Mucosa of rectum (tissue), 2 donors: ENCODE results near the gene MFGE8.
A peak's percentile ranks its signal among the peaks of the same experiment; 100 is the strongest.

Source experiments
- H3K27ac ChIP-seq, 2 donors: one replicate each; pipeline ENCODE4 v1.7.0; 2013; ENCODE audit warnings: inconsistent platforms in 2 of 2, low read depth in 2 of 2, low read length in 2 of 2
- H3K27me3 ChIP-seq, 2 donors: one replicate each; pipeline ENCODE4 v1.7.0; 2013; ENCODE audit warnings: low read length in 2 of 2; ENCODE audit not compliant: control insufficient read depth in 2 of 2, insufficient read depth in 2 of 2
- H3K36me3 ChIP-seq, 2 donors: one replicate each; pipeline ENCODE4 v1.7.0; 2013; ENCODE audit warnings: low read length in 2 of 2; ENCODE audit not compliant: control insufficient read depth in 2 of 2, insufficient read depth in 2 of 2
- H3K4me1 ChIP-seq, 2 donors: one replicate each; pipeline ENCODE4 v1.7.0; 2013; ENCODE audit warnings: low read length in 2 of 2, mild to moderate bottlenecking in 1 of 2; ENCODE audit not compliant: control insufficient read depth in 2 of 2, insufficient read depth in 2 of 2
- H3K4me3 ChIP-seq, 2 donors: one replicate each; pipeline ENCODE4 v1.7.0; 2013; ENCODE audit warnings: low read length in 2 of 2
- H3K9ac ChIP-seq, 2 donors: one replicate each; pipeline ENCODE4 v1.7.0; 2013; ENCODE audit warnings: low read length in 2 of 2, low read depth in 1 of 2, mild to moderate bottlenecking in 1 of 2
- H3K9me3 ChIP-seq, 2 donors: one replicate each; pipeline ENCODE4 v1.7.0; 2013; ENCODE audit warnings: low read length in 2 of 2; ENCODE audit not compliant: control insufficient read depth in 2 of 2
- donor health status: healthy.
- donor health status: Normal muscosa, but diverticular disease.

Gene MFGE8

GRCh38 chr15:88918738-88919137 lies 5.6 kb upstream of the MFGE8 start:
- Histone ChIP-seq H3K4me1 (no peaks in the 10 kb centered on the region), H3K27ac (no peak overlapping the region), H3K4me3 (no peak overlapping the region), H3K9me3 (no peaks in the 10 kb centered on the region), H3K9ac (no peak overlapping the region), H3K27me3 (peaks cover 0 to 3% of the 10 kb centered on the region in 2 donors), H3K36me3 (no peaks in the 10 kb centered on the region)

DNA sequence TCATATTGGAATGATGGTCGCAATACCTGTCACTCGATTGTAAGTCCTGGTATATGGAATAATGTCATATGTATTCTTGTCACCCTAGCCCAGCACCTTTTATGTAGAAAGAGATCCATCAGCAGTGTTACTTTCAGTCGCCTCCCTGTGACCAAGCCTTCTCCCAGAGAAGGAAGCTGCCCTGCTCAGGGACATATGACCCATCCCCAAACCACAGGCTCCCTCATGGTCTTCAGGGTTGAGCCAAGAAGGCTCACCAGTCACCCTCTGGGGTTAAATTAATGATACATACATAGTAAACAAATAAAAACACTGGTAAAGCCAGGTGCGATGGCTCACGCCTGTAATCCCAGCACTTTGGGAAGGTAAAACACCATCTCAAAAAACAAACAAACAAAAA lies 4.6 kb upstream of the MFGE8 start:
- no peak overlapping the region for H3K27ac ChIP-seq
- H3K9me3 ChIP-seq: no peaks in the 10 kb centered on the region
- H3K27me3 ChIP-seq: peaks cover 0 to 3% of the 10 kb centered on the region in 2 donors
- H3K4me3 ChIP-seq: no peak overlapping the region
- H3K36me3 ChIP-seq: no peaks in the 10 kb centered on the region
- no peak overlapping the region for H3K9ac ChIP-seq
- peaks cover 0 to 2% of the 10 kb centered on the region in 2 donors for H3K4me1 ChIP-seq

DNA sequence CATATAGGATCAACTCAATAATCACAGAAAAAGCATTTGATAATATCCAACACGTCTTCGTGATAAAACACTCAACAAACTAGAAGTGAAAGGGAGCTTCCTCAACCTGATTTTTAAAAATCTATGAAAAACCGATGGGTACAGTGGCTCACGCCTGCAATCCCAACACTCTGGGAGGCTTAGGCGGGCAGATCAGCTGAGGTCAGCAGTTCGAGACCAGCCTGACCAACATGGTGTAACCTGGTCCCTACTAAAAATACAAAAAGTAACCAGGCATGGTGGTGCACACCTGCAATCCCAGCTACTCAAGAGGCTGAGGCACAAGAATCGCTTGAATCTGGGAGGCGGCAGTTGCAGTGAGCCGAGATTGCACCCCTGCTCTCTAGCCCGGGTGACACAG lies 2.2 kb upstream of the MFGE8 start:
- H3K9me3 ChIP-seq: no peaks in the 10 kb centered on the region
- peaks cover 0 to 5% of the 10 kb centered on the region in 2 donors for H3K4me1 ChIP-seq
- peaks cover 0 to 5% of the 10 kb centered on the region in 2 donors for H3K27me3 ChIP-seq
- H3K36me3 ChIP-seq: no peaks in the 10 kb centered on the region
- no peak overlapping the region for H3K27ac ChIP-seq
- no peak overlapping the region for H3K4me3 ChIP-seq
- no peak overlapping the region for H3K9ac ChIP-seq

DNA sequence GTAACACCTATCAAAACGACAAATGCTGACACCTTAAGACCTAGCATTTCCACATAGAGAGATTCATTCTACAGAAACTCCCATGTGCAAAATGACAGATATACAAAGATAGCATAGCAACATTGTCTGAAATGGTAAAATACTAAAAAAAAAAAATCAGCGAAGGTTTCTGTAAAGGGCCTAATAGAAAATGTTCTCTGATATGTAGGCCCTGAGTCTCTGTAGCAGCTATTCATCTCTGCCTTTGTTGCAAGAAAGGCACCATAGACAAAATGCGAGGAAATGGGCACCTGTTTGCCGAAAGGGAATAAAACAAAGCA lies 631 bp upstream of the MFGE8 start:
- Histone ChIP-seq H3K4me3 (peak overlapping the region; percentile 69 to 70), H3K27me3 (peaks cover 0 to 2% of the 10 kb centered on the region in 2 donors), H3K27ac (no peak overlapping the region), H3K36me3 (no peaks in the 10 kb centered on the region), H3K9me3 (no peaks in the 10 kb centered on the region), H3K4me1 (peaks cover 0 to 5% of the 10 kb centered on the region in 2 donors), H3K9ac (no peak overlapping the region)

DNA sequence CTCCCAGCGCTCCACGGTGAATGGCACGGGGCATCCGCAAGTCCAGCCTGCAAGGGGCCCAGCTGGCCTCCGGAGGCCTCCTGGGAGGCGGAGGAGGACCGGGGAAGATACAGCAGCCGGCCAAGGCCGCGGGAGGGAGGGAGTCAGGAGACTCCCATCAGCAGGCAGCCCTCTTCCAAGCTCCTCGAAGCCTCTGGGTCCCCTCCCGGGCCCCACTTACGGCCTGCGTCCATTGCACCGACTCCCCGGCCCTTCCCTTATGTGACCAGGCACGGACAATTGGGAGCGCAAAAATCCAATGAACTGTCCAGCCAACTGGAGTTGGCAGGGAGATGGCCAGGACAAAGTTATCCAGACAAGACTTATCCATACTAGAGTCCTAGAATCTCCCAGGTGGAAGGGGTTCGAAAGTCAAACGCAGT lies 668 bp downstream of the MFGE8 start:
- Histone ChIP-seq H3K9me3 (no peaks in the 10 kb centered on the region), H3K27me3 (peaks cover 0 to 2% of the 10 kb centered on the region in 2 donors), H3K4me1 (peaks cover 0 to 5% of the 10 kb centered on the region in 2 donors), H3K9ac (peak overlapping the region; percentile 44 to 71), H3K36me3 (no peaks in the 10 kb centered on the region), H3K27ac (peak overlapping the region; percentile 52 to 55), H3K4me3 (peak overlapping the region; percentile 69 to 70)

- Histone ChIP-seq H3K27me3 (peaks cover 0 to 2% of the 10 kb centered on the region in 2 donors), H3K9ac (no peak overlapping the region), H3K4me3 (peak overlapping the region in 1 of 2 donors; percentile 70), H3K36me3 (no peaks in the 10 kb centered on the region), H3K4me1 (peaks cover 0 to 5% of the 10 kb centered on the region in 2 donors), H3K9me3 (no peaks in the 10 kb centered on the region), H3K27ac (no peak overlapping the region)
Measured at GRCh38 chr15:88911766-88912118, 1.4 kb downstream of the MFGE8 start.

GRCh38 chr15:88909956-88910831 lies 3.0 kb downstream of the MFGE8 start:
- no peak overlapping the region for H3K4me3 ChIP-seq
- no peaks in the 10 kb centered on the region for H3K36me3 ChIP-seq
- peaks cover 0 to 2% of the 10 kb centered on the region in 2 donors for H3K27me3 ChIP-seq
- peaks cover 2 to 5% of the 10 kb centered on the region in 2 donors for H3K4me1 ChIP-seq
- no peaks in the 10 kb centered on the region for H3K9me3 ChIP-seq
- no peak overlapping the region for H3K27ac ChIP-seq
- no peak overlapping the region for H3K9ac ChIP-seq

- no peak overlapping the region for H3K27ac ChIP-seq
- H3K4me1 ChIP-seq: peaks cover 8% of the 10 kb centered on the region in 2 donors
- no peaks in the 10 kb centered on the region for H3K36me3 ChIP-seq
Measured at GRCh38 chr15:88908697-88909621, 4.2 kb downstream of the MFGE8 start.

GRCh38 chr15:88908123-88908522 lies 5.1 kb downstream of the MFGE8 start:
- Histone ChIP-seq H3K4me1 (peaks cover 8% of the 10 kb centered on the region in 2 donors), H3K9ac (no peak overlapping the region), H3K27me3 (peaks cover 0 to 2% of the 10 kb centered on the region in 2 donors), H3K27ac (no peak overlapping the region), H3K36me3 (no peaks in the 10 kb centered on the region), H3K9me3 (no peaks in the 10 kb centered on the region), H3K4me3 (no peak overlapping the region)

More at GRCh38 chr15:88908697-88909621, 4.2 kb downstream of the MFGE8 start:
- no peak overlapping the region for H3K9ac ChIP-seq
- no peaks in the 10 kb centered on the region for H3K9me3 ChIP-seq
- no peak overlapping the region for H3K4me3 ChIP-seq
- H3K27me3 ChIP-seq: peaks cover 0 to 2% of the 10 kb centered on the region in 2 donors

- H3K27ac ChIP-seq: no peak overlapping the region
- H3K4me1 ChIP-seq: peaks cover 4 to 8% of the 10 kb centered on the region in 2 donors
- H3K36me3 ChIP-seq: no peaks in the 10 kb centered on the region
- H3K27me3 ChIP-seq: peaks cover 0 to 2% of the 10 kb centered on the region in 2 donors
- H3K4me3 ChIP-seq: no peak overlapping the region
- no peaks in the 10 kb centered on the region for H3K9me3 ChIP-seq
- no peak overlapping the region for H3K9ac ChIP-seq
Measured at GRCh38 chr15:88907111-88907510, 6.1 kb downstream of the MFGE8 start.
